Activated naive CD4-positive, alpha-beta T cell treated with anti-CD3 and anti-CD28 coated beads, Interleukin-2, amount 50 U/mL, for 16 hours (primary cell): ENCODE results near the gene CR1.
"Not testable (repeated sequence)": the region's sequence is repeated elsewhere in the genome, so short reads cannot be mapped to it uniquely, and the experiment has no call there.

Source experiments
- DNase-seq: peaks from one replicate; pipeline ENCODE4 v3.0.0-alpha.2; 2020

CR1 gene

GRCh38 chr1:207682872-207683434, 187.0 kb downstream of the CR1 start:
- DNase-seq, result not testable (repeated sequence)

DNA sequence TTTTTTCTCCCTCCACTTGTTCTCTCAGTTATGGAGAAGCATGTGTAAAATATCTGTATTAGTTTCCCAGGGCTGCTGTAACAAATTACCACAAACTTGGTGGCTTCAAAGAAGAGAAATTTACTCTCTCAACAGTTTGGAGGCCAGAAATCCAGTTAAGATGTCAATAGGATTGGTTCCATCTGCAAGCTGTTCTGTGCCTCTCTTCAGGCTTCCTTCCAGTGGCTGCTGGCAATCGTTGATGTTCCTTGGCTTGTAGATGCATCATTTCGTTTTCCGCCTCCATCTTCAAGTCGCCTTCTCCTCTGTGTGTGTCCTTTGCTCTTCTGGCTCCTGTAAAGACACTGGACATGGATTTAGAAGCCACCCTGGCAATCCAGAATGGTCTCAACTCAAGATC, 194.6 kb downstream of the CR1 start:
- DNase-seq, result not testable (repeated sequence)

DNA sequence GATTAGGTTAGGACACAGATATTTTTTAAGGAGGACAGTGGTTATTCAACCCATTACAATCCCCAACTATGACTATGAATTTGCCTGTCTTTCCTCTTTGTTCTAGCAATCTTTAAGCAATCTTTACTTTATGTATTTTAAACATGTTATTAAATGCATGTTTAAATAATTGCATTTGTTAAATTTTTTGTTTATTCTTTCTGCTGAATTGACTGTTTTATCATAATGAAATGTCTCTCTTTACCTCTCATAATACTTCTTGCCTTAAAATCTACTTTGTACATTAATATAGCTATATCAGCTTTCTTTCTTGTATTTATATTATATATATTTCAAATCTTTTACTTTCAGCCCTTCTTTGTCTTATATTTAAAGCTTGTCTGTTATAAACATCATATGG, 195.1 kb downstream of the CR1 start:
- no peak for DNase-seq
